Cerebellar cortex (tissue), 1 donor: ENCODE results near the gene NOS1AP.
A peak's percentile ranks its signal among the peaks of the same experiment; 100 is the strongest.
"Not testable (repeated sequence)": the region's sequence is repeated elsewhere in the genome, so short reads cannot be mapped to it uniquely, and the experiment has no call there.

ENCODE experiments used
- DNase-seq: peaks from one replicate; pipeline ENCODE4 v3.0.0-alpha.2; 2015; ENCODE audit warnings: low spot score

The NOS1AP gene

GRCh38 chr1:162195567-162195966, 126.1 kb downstream of the NOS1AP start:
- DNase-seq = no peak

- DNase-seq = no peak
These were observed 126.9 kb downstream of the NOS1AP start for GRCh38 chr1:162196387-162196786.

GRCh38 chr1:162197041-162197531, 127.6 kb downstream of the NOS1AP start:
- no peak for DNase-seq

- no peak for DNase-seq
These were observed 128.3 kb downstream of the NOS1AP start for GRCh38 chr1:162197615-162198421.

- DNase-seq = no peak
These were observed 130.8 kb downstream of the NOS1AP start for GRCh38 chr1:162200096-162200847.

- DNase-seq = not testable (repeated sequence)
These were observed 131.6 kb downstream of the NOS1AP start for GRCh38 chr1:162201062-162201461.

- DNase-seq = no peak
These were observed 134.8 kb downstream of the NOS1AP start for GRCh38 chr1:162204129-162204822.

GRCh38 chr1:162204823-162205155, 135.3 kb downstream of the NOS1AP start:
- no peak for DNase-seq

GRCh38 chr1:162206300-162206699, 136.8 kb downstream of the NOS1AP start:
- DNase-seq = no peak

- DNase-seq = no peak
These were observed 137.5 kb downstream of the NOS1AP start for GRCh38 chr1:162206749-162207635.

- DNase-seq = no peak
These were observed 138.4 kb downstream of the NOS1AP start for GRCh38 chr1:162207862-162208261.

- no peak for DNase-seq
These were observed 140.7 kb downstream of the NOS1AP start for GRCh38 chr1:162210196-162210595.

GRCh38 chr1:162212713-162213112, 143.2 kb downstream of the NOS1AP start:
- no peak for DNase-seq

- DNase-seq = peak; percentile 32
These were observed 143.9 kb downstream of the NOS1AP start for GRCh38 chr1:162213281-162213912.

GRCh38 chr1:162214202-162214601, 144.7 kb downstream of the NOS1AP start:
- no peak for DNase-seq

GRCh38 chr1:162215902-162216301, 146.4 kb downstream of the NOS1AP start:
- no peak for DNase-seq

GRCh38 chr1:162216604-162217003, 147.1 kb downstream of the NOS1AP start:
- no peak for DNase-seq

GRCh38 chr1:162217706-162218105, 148.2 kb downstream of the NOS1AP start:
- no peak for DNase-seq

- no peak for DNase-seq
These were observed 149.1 kb downstream of the NOS1AP start for GRCh38 chr1:162218546-162218945.

- DNase-seq = no peak
These were observed 149.5 kb downstream of the NOS1AP start for GRCh38 chr1:162218975-162219374.

- DNase-seq = no peak
These were observed 150.0 kb downstream of the NOS1AP start for GRCh38 chr1:162219461-162219860.
